Measurements from ENCODE around the gene EZH1.

Gene EZH1

DNA sequence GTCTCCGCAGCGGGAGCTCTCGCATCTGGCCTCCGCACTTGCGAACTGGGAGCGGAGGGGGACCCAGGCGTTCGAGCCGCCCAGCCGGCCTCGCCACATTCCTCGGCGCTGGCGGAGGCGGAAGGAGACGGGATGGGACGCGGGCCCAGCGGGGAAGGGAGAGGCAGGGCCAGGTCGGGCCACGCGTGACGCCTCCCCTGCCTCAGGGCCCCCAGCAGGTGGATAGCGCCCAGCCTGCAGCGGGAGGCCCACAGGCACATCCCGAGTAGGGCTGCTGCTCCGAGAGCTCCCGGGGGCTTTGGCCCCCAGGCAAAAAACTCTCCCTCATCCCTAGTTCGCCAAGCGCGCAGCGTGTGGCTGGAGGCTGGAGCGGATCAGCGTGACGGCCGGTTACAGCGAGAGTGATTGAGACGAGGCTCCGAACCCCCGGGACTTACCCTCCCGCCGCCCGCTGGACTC, 68.8 kb downstream of the EZH1 start:
- peak; percentile 45 for DNase-seq (ENCODE audit: low read depth)

DNA sequence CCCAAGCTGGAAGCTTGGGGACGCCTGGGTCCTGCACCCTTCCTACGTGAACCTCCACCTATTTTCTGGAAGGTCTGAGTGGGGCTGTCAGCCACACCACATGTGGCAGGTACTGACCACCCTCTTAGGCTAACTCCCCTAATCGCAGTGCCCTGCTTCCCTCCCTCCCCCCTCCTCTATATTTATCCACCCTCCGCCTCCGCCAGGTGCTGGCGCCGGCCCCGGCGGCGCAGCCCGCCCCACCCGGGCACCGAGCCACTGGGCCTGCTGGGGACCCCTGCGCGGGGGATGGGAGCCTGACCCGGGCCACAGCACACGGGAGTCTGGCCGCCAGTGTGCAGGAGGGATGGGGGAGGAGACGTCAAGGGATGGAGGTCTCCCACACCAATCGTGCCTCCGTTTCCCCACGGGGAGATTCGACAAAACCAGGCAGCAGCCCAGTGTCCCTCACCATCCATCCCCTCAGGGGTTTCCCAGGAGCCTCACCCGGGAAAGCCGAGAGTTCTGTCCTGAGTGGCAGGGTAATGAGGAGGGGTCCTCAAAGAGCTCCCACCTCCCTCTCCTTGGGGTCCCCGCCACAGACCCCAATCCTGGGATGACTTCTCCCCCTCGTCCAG, 69.4 kb downstream of the EZH1 start:
- H3K4me3 ChIP-seq (ENCODE audit: low read length): peak overlapping the region; percentile 91
- no peak for DNase-seq (ENCODE audit: low read depth)
- TF ChIP-seq, protein P1, sequence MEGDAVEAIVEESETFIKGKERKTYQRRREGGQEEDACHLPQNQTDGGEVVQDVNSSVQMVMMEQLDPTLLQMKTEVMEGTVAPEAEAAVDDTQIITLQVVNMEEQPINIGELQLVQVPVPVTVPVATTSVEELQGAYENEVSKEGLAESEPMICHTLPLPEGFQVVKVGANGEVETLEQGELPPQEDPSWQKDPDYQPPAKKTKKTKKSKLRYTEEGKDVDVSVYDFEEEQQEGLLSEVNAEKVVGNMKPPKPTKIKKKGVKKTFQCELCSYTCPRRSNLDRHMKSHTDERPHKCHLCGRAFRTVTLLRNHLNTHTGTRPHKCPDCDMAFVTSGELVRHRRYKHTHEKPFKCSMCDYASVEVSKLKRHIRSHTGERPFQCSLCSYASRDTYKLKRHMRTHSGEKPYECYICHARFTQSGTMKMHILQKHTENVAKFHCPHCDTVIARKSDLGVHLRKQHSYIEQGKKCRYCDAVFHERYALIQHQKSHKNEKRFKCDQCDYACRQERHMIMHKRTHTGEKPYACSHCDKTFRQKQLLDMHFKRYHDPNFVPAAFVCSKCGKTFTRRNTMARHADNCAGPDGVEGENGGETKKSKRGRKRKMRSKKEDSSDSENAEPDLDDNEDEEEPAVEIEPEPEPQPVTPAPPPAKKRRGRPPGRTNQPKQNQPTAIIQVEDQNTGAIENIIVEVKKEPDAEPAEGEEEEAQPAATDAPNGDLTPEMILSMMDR (conservative IDR thresholded peaks at IDR 0.05; ENCODE audit: low read length): no peak

More for the DNA sequence above, 68.8 kb downstream of the EZH1 start:
- TF ChIP-seq, protein P1 (conservative IDR thresholded peaks at IDR 0.05; ENCODE audit: low read length): no peak
- peak overlapping the region; percentile 91 for H3K4me3 ChIP-seq (ENCODE audit: low read length)

DNA sequence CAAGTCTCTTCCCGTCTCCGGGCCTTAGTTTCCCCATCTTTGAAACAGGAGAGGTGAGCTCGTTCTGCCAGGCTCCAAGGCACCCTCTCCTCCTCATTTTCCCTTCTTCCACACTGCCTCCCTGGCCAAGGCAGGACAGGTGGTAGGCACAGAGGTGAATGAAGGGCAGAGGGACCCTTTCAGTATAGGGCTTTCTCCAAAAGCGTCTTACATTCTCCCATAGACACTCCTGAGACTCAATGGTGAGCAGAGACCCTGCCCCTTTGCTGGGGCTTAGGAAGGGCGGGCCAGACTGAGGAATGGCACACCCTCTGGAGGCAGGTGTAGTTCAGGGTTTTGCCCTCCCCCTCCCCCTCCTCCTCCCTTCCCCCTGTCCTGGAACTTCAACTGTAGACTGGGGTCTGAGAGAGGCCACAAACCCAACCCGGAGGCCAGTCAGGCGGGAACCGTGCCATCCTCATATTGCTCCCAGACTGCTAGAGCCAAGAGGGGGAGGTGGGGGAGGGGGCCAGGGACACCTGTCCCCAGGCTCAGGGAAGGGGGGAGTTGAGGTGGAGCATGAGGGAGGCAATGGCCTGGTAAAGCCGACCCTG, 70.0 kb downstream of the EZH1 start:
- TF ChIP-seq, protein P1 (conservative IDR thresholded peaks at IDR 0.05; ENCODE audit: low read length): no peak
- peak overlapping the region; percentile 91 for H3K4me3 ChIP-seq (ENCODE audit: low read length)
- no peak for DNase-seq (ENCODE audit: low read depth)

- peak; percentile 56 for DNase-seq (ENCODE audit: low read depth)
- peak overlapping the region; percentile 91 for H3K4me3 ChIP-seq (ENCODE audit: low read length)
- TF ChIP-seq, protein P1 (conservative IDR thresholded peaks at IDR 0.05; ENCODE audit: low read length): peak; percentile 56
These were observed 70.7 kb downstream of the EZH1 start for GRCh38 chr17:42673885-42674754.

DNA sequence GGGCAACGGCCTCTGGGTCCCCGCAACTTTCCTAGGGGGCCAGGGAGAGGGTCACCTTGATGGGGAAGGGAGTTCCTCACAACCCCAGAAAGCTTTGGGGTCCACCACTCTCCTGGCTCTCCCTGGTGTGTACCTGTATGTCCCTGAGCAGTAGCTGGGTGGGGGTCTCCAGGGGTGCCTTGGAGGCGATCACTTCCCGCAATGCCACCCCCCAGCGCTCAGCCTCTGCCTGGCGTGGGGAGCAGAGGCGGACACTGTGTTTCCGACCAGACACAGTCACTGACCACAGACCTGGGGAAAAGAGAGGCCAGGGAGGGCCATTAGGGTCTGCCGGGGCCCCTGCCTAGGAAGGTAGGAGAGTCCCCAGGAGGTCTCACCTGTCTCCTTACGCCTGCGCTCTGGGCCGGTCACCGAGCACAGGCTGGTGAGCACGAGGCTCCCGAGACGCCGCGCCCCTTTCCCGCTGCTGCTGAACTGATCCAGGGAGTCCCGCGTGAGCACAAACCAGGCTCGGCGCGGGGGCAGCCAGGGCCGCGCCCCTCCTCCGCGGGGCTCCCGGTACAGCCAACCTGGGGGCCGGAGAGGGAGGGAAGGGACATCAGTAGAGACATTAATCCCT, 71.5 kb downstream of the EZH1 start:
- no peak for DNase-seq (ENCODE audit: low read depth)
- TF ChIP-seq, protein P1 (conservative IDR thresholded peaks at IDR 0.05; ENCODE audit: low read length): no peak
- peak overlapping the region; percentile 91 for H3K4me3 ChIP-seq (ENCODE audit: low read length)

- no peak for DNase-seq (ENCODE audit: low read depth)
- no peak overlapping the region for H3K4me3 ChIP-seq (ENCODE audit: low read length)
- TF ChIP-seq, protein P1 (conservative IDR thresholded peaks at IDR 0.05; ENCODE audit: low read length): no peak
These were observed 72.8 kb downstream of the EZH1 start for GRCh38 chr17:42672038-42672437.

Measured in AG10803 (cell line).